ENCODE measurements around the gene SERINC2.
A peak's percentile ranks its signal among the peaks of the same experiment; 100 is the strongest.

Gene SERINC2

GRCh38 chr1:31396633-31397351, 16.2 kb upstream of the SERINC2 start:
- H3K27ac Mint-ChIP-seq: no peak overlapping the region
- H3K36me3 Mint-ChIP-seq (ENCODE audit: low read depth): no peaks in the 10 kb centered on the region
- ATAC-seq: no peak
- no peak for DNase-seq
- H3K9me3 Mint-ChIP-seq: no peaks in the 10 kb centered on the region
- no peaks in the 10 kb centered on the region for H3K27me3 Mint-ChIP-seq
- no peak overlapping the region for H3K4me3 Mint-ChIP-seq
- peaks cover 9% of the 10 kb centered on the region for H3K4me1 Mint-ChIP-seq

DNA sequence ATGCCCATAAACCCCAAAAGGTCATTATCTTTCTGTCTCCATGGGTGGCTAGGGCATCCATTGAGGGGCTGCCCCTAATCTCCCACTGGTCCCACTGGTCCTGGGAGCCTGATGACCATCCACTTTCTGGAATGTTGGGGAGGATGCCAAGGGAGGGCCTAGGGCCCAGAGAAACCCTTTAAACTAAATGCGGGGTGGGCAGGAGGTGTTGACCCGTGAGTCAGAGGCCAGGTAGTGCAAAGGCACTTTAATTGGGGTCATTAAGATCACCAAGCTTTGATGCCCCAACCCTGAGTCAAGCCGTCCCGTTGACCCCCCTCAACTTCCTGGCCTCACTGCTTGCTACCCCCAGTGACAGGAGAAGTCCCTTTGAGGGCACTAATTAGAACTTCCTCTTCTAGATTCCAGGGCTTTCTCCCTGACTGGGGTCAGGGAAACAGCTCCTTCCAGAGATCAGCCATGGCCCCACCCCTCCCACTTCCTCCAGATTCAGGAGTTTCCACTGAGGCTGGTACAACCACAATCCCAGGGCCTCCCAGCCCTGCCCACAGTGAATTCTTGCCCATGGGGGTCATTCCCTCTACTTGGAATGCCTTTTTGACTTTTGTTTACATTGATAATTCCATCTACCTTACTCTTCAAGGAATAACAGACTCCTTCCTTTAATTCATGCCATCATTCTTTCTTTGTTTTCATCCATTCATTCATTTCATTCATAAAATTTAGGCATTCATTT, 15.5 kb upstream of the SERINC2 start:
- Mint-ChIP-seq H3K4me1 (peaks cover 9% of the 10 kb centered on the region), H3K27me3 (no peaks in the 10 kb centered on the region), H3K4me3 (no peak overlapping the region), H3K27ac (no peak overlapping the region), H3K9me3 (no peaks in the 10 kb centered on the region), H3K36me3 (ENCODE audit: low read depth) (no peaks in the 10 kb centered on the region)
- DNase-seq: no peak
- ATAC-seq: no peak

GRCh38 chr1:31398246-31398645, 14.8 kb upstream of the SERINC2 start:
- H3K4me1 Mint-ChIP-seq: peaks cover 9% of the 10 kb centered on the region
- no peak overlapping the region for H3K4me3 Mint-ChIP-seq

DNA sequence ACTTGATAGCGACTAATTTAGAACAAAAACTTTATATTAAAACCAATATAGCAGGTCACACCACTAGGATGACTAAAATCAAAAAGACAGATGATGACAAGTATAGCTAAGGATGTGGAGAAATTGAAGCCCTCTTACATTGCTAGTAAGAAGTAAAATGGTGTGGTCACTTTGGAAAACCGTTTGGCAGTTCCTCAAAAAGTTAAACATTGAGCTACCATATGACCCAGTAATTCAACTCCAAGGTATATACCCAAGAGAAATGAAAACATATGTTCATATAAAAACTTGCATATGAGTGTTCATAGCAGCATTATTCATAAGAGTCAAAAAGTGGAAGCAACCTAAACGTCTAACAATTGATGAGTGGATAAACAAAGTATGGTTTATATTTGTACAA, 13.0 kb upstream of the SERINC2 start:
- no peak overlapping the region for H3K4me3 Mint-ChIP-seq
- no peaks in the 10 kb centered on the region for H3K27me3 Mint-ChIP-seq
- no peak overlapping the region for H3K27ac Mint-ChIP-seq
- ATAC-seq (no peak), DNase-seq (no peak)
- H3K9me3 Mint-ChIP-seq: no peaks in the 10 kb centered on the region
- no peaks in the 10 kb centered on the region for H3K36me3 Mint-ChIP-seq (ENCODE audit: low read depth)
- H3K4me1 Mint-ChIP-seq: peaks cover under 1% of the 10 kb centered on the region

More at GRCh38 chr1:31398246-31398645, 14.8 kb upstream of the SERINC2 start:
- no peak overlapping the region for H3K27ac Mint-ChIP-seq
- ATAC-seq: no peak
- no peaks in the 10 kb centered on the region for H3K36me3 Mint-ChIP-seq (ENCODE audit: low read depth)
- no peaks in the 10 kb centered on the region for H3K27me3 Mint-ChIP-seq
- DNase-seq: no peak
- H3K9me3 Mint-ChIP-seq: no peaks in the 10 kb centered on the region

DNA sequence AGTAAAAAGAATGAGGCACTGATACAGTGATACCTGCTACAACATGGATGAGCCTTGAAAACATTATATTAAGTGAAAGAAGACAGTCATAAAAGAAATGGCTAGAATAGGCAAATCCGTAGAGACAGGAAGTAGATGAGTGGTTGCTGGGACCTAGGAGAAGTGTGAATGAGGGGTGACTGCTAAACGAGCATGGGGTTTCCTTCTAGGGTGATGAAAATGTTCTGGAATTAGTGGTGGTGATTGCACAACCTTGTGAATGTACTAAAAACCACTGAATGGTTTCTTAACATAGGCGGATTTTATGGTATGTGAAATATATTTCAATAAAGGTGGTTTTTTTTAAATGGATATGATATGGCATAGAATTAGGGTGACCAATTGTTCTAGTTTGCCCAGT, 12.6 kb upstream of the SERINC2 start:
- Mint-ChIP-seq H3K36me3 (ENCODE audit: low read depth) (no peaks in the 10 kb centered on the region), H3K4me3 (no peak overlapping the region), H3K27me3 (no peaks in the 10 kb centered on the region), H3K4me1 (no peaks in the 10 kb centered on the region), H3K27ac (no peak overlapping the region), H3K9me3 (no peaks in the 10 kb centered on the region)
- DNase-seq (no peak), ATAC-seq (no peak)

- Mint-ChIP-seq H3K4me1 (no peaks in the 10 kb centered on the region), H3K27me3 (no peaks in the 10 kb centered on the region), H3K27ac (no peak overlapping the region), H3K36me3 (ENCODE audit: low read depth) (no peaks in the 10 kb centered on the region), H3K9me3 (no peaks in the 10 kb centered on the region), H3K4me3 (no peak overlapping the region)
- ATAC-seq (no peak), DNase-seq (no peak)
These were observed 11.8 kb upstream of the SERINC2 start for GRCh38 chr1:31401241-31401640.

DNA sequence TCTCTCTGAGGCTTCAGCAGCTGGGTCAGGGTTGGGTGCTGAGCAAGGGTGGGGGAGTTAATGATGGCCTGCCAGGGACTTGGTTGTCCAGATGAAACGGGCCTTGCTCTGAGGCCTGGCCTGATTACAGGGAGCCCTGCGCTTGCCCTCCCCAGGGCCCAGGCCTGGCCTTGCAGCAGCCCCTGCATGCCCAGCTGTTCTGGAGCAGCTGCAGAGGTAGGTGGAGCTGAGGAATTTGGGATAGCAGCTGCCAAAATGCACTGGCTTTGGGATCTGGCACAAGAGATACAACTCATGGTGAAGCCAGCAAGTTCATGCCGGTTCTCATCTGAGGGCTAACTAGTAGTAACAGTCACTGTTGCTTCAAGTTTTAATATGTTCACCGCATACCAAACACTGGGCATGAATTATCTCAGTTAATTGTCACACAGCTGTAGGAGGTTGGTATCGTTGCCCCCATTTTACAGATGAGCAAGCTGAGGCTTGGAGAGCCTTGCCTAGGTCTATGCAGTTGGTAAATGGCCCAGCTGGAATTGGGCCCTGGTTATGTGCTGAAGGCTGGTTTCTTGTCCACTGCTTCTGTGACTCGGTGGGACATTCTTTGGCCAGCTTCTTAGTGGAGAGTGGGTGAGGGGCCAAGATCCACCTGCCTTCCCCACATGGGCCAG, 7.3 kb upstream of the SERINC2 start:
- H3K4me1 Mint-ChIP-seq: no peaks in the 10 kb centered on the region
- no peak overlapping the region for H3K27ac Mint-ChIP-seq
- H3K9me3 Mint-ChIP-seq: no peaks in the 10 kb centered on the region
- no peaks in the 10 kb centered on the region for H3K36me3 Mint-ChIP-seq (ENCODE audit: low read depth)
- ATAC-seq (no peak), DNase-seq (no peak)
- no peak overlapping the region for H3K4me3 Mint-ChIP-seq
- H3K27me3 Mint-ChIP-seq: peaks cover 9% of the 10 kb centered on the region

DNA sequence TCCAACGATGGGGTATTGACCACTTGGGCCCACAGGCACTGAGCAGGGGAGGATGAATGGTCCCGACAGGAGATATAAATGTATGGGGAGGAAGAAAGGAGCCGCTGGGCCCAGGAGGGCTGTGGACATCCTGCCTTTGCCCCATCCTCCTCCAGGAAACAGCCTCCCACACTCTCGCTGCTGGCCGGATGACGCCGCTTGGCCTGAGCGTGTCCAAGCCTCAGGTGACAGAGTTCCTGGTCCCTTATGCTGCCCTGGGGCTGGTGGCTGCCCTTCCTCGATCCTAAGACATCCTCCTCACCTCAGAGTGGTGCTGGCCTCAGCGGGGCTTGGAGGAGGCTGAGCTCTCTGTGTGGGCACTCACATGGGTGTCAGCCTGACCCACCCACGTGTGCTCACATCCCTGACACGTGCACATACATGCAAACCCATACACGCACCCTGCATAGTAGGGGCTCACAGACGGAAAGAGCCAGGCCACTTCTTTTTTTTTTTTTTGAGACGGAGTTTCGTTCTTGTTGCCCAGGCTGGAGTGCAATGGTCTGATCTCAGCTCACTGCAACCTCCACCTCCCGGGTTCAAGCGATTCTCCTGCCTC, 5.9 kb upstream of the SERINC2 start:
- ATAC-seq: no peak
- Mint-ChIP-seq H3K36me3 (ENCODE audit: low read depth) (no peaks in the 10 kb centered on the region), H3K27ac (no peak overlapping the region), H3K4me3 (no peak overlapping the region), H3K9me3 (no peaks in the 10 kb centered on the region), H3K4me1 (no peaks in the 10 kb centered on the region), H3K27me3 (peaks cover 21% of the 10 kb centered on the region)
- no peak for DNase-seq

DNA sequence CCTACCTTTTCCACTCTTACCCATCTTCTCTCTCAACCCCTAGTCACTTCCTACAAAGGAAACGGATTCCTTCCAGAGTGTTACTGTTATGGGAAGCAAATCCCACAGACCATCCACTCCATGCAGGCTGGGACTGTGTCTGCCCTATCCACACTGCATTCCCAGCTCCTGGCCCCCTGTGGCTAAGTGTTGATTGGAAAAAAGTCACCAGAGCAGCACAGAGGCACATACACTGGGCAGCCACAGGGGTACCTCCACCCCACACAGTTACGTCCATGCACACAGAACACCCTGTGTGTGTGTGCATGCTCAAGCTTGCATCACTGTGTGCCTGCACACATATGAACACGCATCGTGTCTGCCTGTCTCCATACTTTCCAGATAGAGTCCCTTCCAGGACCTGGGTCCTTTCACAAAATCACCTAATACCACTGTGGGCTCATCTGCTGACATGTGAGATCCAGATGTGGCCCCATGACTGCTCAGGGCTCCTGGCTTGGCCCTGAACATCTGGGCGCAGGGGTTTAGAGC, 4.2 kb upstream of the SERINC2 start:
- H3K9me3 Mint-ChIP-seq: no peaks in the 10 kb centered on the region
- peaks cover 31% of the 10 kb centered on the region for H3K27me3 Mint-ChIP-seq
- no peak for ATAC-seq
- peaks cover 3% of the 10 kb centered on the region for H3K4me1 Mint-ChIP-seq
- H3K4me3 Mint-ChIP-seq: no peak overlapping the region
- no peaks in the 10 kb centered on the region for H3K36me3 Mint-ChIP-seq (ENCODE audit: low read depth)
- no peak overlapping the region for H3K27ac Mint-ChIP-seq
- no peak for DNase-seq

GRCh38 chr1:31409946-31410858, 2.8 kb upstream of the SERINC2 start:
- H3K9me3 Mint-ChIP-seq: no peaks in the 10 kb centered on the region
- no peak overlapping the region for H3K4me3 Mint-ChIP-seq
- DNase-seq: no peak
- H3K4me1 Mint-ChIP-seq: peaks cover 4% of the 10 kb centered on the region
- no peak for ATAC-seq
- H3K27ac Mint-ChIP-seq: no peak overlapping the region
- H3K36me3 Mint-ChIP-seq (ENCODE audit: low read depth): no peaks in the 10 kb centered on the region
- H3K27me3 Mint-ChIP-seq: peaks cover 43% of the 10 kb centered on the region

GRCh38 chr1:31410871-31411270, 2.1 kb upstream of the SERINC2 start:
- H3K4me3 Mint-ChIP-seq: no peak overlapping the region
- ATAC-seq: no peak
- peaks cover 4% of the 10 kb centered on the region for H3K4me1 Mint-ChIP-seq
- DNase-seq: no peak
- H3K27me3 Mint-ChIP-seq: peaks cover 50% of the 10 kb centered on the region
- no peak overlapping the region for H3K27ac Mint-ChIP-seq
- H3K36me3 Mint-ChIP-seq (ENCODE audit: low read depth): no peaks in the 10 kb centered on the region
- H3K9me3 Mint-ChIP-seq: no peaks in the 10 kb centered on the region

DNA sequence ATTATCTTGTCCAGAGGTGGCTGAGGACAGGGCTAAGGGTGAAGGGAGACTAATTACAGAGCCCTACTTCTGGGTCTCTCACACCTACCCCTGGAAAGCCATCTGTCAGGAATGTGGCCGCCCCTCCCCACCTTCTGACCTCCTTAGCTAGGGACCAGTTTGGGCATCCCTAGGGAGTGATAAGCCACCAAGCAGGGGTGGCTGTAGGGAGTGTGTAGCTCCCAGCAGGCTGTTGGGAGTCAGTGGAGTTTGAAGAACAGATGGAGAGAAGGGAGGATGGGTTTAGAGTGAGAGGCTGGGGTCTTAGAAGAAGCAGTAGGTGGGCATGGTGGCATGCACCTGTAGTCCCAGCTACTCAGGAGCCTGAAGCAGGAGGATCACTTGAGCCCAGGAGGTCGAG, 808 bp upstream of the SERINC2 start:
- ATAC-seq (no peak), DNase-seq (no peak)
- Mint-ChIP-seq H3K27me3 (peaks cover 55% of the 10 kb centered on the region), H3K36me3 (ENCODE audit: low read depth) (no peaks in the 10 kb centered on the region), H3K4me3 (peak overlapping the region; percentile 61), H3K9me3 (no peaks in the 10 kb centered on the region), H3K4me1 (peaks cover 4% of the 10 kb centered on the region), H3K27ac (no peak overlapping the region)

GRCh38 chr1:31413405-31414001, 490 bp downstream of the SERINC2 start:
- H3K27ac Mint-ChIP-seq: no peak overlapping the region

More at GRCh38 chr1:31413405-31414001, 490 bp downstream of the SERINC2 start:
- ATAC-seq (peak; percentile 30), DNase-seq (peak; percentile 19)
- Mint-ChIP-seq H3K4me1 (peaks cover 4% of the 10 kb centered on the region), H3K4me3 (peak overlapping the region; percentile 80), H3K9me3 (no peaks in the 10 kb centered on the region), H3K27me3 (peaks cover 59% of the 10 kb centered on the region), H3K36me3 (ENCODE audit: low read depth) (no peaks in the 10 kb centered on the region)
